ENCODE measurements around the gene ZNF582.

The ZNF582 gene

DNA sequence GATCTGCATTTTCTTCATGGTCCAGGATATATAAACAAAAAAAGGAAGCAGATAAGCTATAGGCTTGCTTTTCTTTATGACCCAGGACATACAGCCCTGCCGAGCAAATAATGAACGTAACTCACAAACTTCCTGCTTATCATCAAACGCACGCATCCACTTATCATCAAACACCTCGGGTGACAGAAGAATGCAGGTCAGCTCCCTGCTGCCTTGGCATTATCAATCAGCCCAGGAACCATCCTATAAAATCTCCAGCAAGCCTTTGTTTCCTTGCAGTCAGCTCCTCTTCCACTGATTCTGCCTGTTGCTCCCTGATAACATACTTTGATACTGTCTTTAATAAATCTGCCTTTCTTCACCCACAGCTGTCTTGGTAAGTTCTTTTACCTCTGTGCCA, 5.5 kb upstream of the ZNF582 start:
- DNase-seq: no peak
- peaks cover 23% of the 10 kb centered on the region for H3K9me3 ChIP-seq (ENCODE audit: control insufficient read depth, low read length)

DNA sequence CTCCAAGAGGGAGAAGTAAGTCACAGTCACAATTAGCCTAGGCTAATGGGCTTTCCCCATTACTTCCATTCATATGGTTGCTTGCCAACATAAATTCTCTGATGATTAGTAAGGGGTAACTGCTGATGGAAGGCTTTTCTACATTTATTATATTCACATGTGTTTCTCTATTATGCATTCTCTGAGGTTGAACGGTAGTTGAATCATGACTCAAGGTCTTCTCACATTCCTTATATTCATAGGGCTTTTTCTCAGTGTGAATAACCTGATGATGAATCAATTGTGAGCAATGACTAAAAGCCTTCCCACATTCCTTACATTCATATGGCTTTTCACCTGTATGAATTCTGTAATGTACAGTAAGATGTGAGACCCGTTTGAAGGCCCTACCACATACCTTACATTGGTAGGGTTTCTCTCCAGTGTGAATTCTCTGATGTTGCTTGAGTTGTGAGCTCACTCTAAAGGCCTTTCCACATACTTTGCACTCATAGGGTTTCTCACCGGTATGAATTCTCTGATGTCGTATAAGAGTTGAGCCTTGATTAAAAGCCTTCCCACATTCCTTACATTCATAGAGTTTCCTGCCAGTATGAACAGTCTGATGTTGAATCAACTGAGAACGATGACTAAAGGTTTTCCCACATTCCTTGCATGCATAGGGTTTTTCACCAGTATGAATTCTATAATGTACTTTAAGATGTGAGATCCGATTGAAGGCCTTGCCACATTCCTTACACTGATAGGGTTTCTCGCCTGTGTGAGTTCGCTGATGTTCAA, 9.3 kb downstream of the ZNF582 start:
- Histone ChIP-seq H3K9me3 (ENCODE audit: control insufficient read depth, low read length) (peaks cover 31% of the 10 kb centered on the region), H3K27me3 (replicated peaks; ENCODE audit: control insufficient read depth, insufficient read depth, low read length, poor library complexity, severe bottlenecking) (no peaks in the 10 kb centered on the region), H3K36me3 (ENCODE audit: control insufficient read depth, insufficient read depth, low read length) (peaks cover 13% of the 10 kb centered on the region), H3K4me3 (ENCODE audit: insufficient read depth, low read depth, low read length, poor library complexity, severe bottlenecking) (no peak overlapping the region), H3K4me1 (ENCODE audit: control insufficient read depth, insufficient read depth, low read length, poor library complexity, severe bottlenecking) (no peaks in the 10 kb centered on the region), H3K27ac (ENCODE audit: insufficient read depth, low read length, poor library complexity, severe bottlenecking) (no peak overlapping the region)
- no peak for DNase-seq

More for the DNA sequence above, 5.5 kb upstream of the ZNF582 start:
- no peak overlapping the region for H3K4me3 ChIP-seq (ENCODE audit: insufficient read depth, low read depth, low read length, poor library complexity, severe bottlenecking)
- no peak overlapping the region for H3K27ac ChIP-seq (ENCODE audit: insufficient read depth, low read length, poor library complexity, severe bottlenecking)
- H3K27me3 ChIP-seq (replicated peaks; ENCODE audit: control insufficient read depth, insufficient read depth, low read length, poor library complexity, severe bottlenecking): no peaks in the 10 kb centered on the region
- peaks cover 12% of the 10 kb centered on the region for H3K36me3 ChIP-seq (ENCODE audit: control insufficient read depth, insufficient read depth, low read length)
- no peaks in the 10 kb centered on the region for H3K4me1 ChIP-seq (ENCODE audit: control insufficient read depth, insufficient read depth, low read length, poor library complexity, severe bottlenecking)

DNA sequence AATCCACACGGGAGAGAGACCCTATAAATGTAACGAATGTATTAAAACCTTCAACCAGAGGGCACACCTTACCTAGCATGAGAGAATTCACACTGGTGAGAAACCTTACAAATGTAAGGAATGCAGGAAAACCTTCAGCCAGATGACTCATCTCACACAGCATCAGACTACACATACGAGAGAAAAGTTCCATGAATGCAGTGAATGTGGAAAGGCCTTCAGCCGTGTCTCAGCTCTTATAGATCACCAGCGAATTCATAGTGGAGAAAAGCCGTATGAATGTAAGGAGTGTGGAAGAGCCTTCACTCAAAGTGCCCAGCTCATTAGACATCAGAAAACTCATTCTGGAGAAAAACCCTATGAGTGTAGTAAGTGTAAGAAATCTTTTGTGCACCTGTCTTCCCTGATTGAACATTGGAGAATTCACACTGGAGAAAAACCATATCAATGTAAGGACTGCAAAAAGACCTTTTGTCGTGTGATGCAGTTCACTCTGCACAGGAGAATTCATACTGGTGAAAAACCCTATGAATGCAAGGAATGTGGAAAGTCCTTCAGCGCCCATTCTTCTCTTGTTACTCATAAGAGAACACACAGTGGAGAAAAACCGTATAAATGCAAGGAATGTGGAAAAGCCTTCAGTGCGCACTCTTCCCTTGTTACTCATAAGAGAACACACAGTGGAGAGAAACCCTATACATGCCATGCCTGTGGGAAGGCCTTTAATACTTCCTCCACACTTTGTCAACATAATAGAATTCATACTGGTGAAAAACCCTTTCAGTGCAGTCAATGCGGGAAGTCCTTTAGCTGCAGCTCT, 16.0 kb downstream of the ZNF582 start:
- Histone ChIP-seq H3K4me1 (ENCODE audit: control insufficient read depth, insufficient read depth, low read length, poor library complexity, severe bottlenecking) (no peaks in the 10 kb centered on the region), H3K9me3 (ENCODE audit: control insufficient read depth, low read length) (peaks cover 44% of the 10 kb centered on the region), H3K36me3 (ENCODE audit: control insufficient read depth, insufficient read depth, low read length) (peaks cover 39% of the 10 kb centered on the region), H3K27ac (ENCODE audit: insufficient read depth, low read length, poor library complexity, severe bottlenecking) (no peak overlapping the region), H3K27me3 (replicated peaks; ENCODE audit: control insufficient read depth, insufficient read depth, low read length, poor library complexity, severe bottlenecking) (no peaks in the 10 kb centered on the region), H3K4me3 (ENCODE audit: insufficient read depth, low read depth, low read length, poor library complexity, severe bottlenecking) (no peak overlapping the region)
- DNase-seq: no peak

DNA sequence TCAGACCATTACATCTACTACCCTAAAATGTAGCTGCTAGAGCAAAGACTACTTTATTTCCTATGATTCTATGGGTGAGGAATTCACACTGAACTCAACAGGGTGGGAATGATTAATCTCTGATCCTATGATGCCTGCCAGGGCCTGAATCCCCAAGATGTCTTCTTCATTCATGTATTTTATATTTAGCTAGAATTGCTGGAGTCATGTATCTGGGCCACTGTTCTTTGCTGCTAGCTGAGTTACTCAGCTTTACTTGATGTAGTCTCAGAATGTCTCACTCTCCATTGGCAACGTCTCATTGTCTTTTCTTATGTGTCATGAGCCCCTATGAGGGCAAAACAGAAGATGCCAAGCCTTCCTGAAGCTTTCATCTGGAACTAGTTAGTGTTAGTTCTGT, 21.1 kb downstream of the ZNF582 start:
- H3K27me3 ChIP-seq (replicated peaks; ENCODE audit: control insufficient read depth, insufficient read depth, low read length, poor library complexity, severe bottlenecking): no peaks in the 10 kb centered on the region
- no peak overlapping the region for H3K4me3 ChIP-seq (ENCODE audit: insufficient read depth, low read depth, low read length, poor library complexity, severe bottlenecking)
- H3K4me1 ChIP-seq (ENCODE audit: control insufficient read depth, insufficient read depth, low read length, poor library complexity, severe bottlenecking): no peaks in the 10 kb centered on the region
- peaks cover 41% of the 10 kb centered on the region for H3K36me3 ChIP-seq (ENCODE audit: control insufficient read depth, insufficient read depth, low read length)
- no peak for DNase-seq
- H3K27ac ChIP-seq (ENCODE audit: insufficient read depth, low read length, poor library complexity, severe bottlenecking): no peak overlapping the region
- H3K9me3 ChIP-seq (ENCODE audit: control insufficient read depth, low read length): peaks cover 21% of the 10 kb centered on the region

DNA sequence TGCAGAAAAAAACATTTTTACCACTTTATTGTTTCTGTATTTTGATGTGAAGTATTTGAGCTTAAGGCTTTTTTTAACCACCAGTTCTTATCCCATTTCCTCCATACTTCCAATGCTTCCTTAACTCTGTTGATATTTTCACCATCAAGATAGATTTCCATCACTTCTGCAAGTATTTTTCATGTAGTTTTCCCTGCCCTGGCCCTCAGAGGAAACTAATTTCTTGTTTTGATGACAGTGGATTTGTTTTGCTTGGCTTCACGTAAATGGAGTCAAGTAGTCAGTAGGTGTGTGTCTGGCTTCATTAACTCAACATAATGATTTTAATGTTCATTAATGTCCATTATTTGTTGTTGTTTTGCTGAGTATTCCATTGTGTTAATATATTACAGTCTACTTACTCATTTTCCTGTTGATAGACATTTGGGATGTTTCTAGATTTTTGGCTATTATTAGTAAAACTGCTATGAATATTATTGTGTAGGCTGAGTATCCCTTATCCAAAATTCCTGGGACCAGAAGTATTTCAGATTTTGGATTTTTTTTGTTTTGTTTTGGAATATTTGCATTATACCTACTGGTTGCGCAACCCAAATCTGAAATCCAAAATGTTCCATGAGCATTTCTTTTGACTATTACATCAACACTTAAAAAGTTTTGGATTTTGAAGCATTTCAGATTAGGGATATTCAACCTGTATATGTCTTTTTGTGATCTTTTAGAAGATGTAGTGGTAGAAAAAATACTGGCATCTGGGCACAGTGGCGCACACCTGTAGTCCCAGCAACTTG, 23.3 kb downstream of the ZNF582 start:
- Histone ChIP-seq H3K4me3 (ENCODE audit: insufficient read depth, low read depth, low read length, poor library complexity, severe bottlenecking) (no peak overlapping the region), H3K36me3 (ENCODE audit: control insufficient read depth, insufficient read depth, low read length) (peaks cover 24% of the 10 kb centered on the region), H3K9me3 (ENCODE audit: control insufficient read depth, low read length) (peaks cover 7% of the 10 kb centered on the region), H3K27me3 (replicated peaks; ENCODE audit: control insufficient read depth, insufficient read depth, low read length, poor library complexity, severe bottlenecking) (no peaks in the 10 kb centered on the region), H3K27ac (ENCODE audit: insufficient read depth, low read length, poor library complexity, severe bottlenecking) (no peak overlapping the region), H3K4me1 (ENCODE audit: control insufficient read depth, insufficient read depth, low read length, poor library complexity, severe bottlenecking) (no peaks in the 10 kb centered on the region)
- no peak for DNase-seq

DNA sequence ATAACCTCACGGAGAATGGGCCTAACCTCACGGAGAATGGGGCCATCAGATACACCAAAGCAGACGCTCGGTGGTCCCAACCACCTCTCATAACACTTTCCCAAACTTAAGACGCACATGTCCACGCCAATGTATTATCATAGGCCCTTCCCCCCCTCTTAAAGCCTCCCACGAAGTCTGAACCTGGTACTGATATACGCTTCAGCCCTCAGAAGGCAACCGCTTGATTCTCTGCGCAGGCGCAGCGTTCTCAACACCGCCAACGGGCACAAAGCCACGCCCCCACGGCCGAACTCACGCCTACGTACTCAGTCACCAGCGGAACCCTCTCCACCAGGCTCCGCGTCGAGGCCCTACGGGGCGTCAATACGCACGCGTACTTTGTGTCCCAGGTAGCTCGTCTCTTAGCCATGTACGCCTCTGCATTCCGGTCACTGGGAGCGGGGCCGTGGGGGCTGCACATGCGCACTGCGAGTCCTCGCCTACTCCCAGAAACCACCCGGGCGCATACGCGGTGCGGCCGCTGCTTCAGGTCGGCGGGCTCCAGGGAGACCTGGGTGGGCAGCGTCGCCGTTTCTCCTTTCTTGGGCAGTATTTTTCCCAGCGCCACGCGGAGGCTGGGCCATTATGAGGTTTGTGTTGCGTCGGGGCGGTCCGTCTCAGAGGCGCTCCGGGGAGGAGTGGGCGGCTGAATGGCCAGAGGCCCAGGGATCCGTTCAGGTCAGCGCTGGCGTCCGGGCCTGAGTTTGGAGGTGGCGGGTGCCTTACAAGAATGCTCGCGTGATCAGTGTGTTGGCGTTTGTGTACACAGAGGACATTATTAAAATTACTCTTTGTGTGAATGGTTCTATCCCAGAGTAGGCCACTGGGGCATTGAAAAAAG, 25.3 kb downstream of the ZNF582 start:
- H3K9me3 ChIP-seq (ENCODE audit: control insufficient read depth, low read length): no peaks in the 10 kb centered on the region
- peaks cover 6% of the 10 kb centered on the region for H3K36me3 ChIP-seq (ENCODE audit: control insufficient read depth, insufficient read depth, low read length)
- H3K4me3 ChIP-seq (ENCODE audit: insufficient read depth, low read depth, low read length, poor library complexity, severe bottlenecking): peak overlapping the region; percentile 72
- peak; percentile 20 to 60 (median 31) for DNase-seq
- no peaks in the 10 kb centered on the region for H3K4me1 ChIP-seq (ENCODE audit: control insufficient read depth, insufficient read depth, low read length, poor library complexity, severe bottlenecking)
- H3K27ac ChIP-seq (ENCODE audit: insufficient read depth, low read length, poor library complexity, severe bottlenecking): peak overlapping the region; percentile 21
- no peaks in the 10 kb centered on the region for H3K27me3 ChIP-seq (replicated peaks; ENCODE audit: control insufficient read depth, insufficient read depth, low read length, poor library complexity, severe bottlenecking)

DNA sequence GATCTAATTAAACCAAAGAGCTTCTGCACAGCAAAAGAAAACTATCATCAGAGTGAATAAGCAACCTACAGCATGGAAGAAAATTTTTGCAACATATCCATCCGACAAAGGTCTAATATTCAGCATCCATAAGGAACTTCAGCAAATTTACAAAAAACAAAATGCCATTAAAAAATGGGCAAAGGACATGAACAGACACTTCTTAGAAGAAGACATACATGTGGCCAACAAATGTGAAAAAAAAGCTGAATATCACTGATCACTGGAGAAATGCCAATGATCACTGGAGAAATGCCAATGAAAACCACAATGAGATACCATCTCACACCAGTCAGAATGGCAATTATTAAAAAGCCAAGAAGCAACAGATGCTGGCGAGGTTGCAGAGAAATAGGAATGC, 32.5 kb downstream of the ZNF582 start:
- Histone ChIP-seq H3K9me3 (ENCODE audit: control insufficient read depth, low read length) (no peaks in the 10 kb centered on the region), H3K27ac (ENCODE audit: insufficient read depth, low read length, poor library complexity, severe bottlenecking) (no peak overlapping the region), H3K27me3 (replicated peaks; ENCODE audit: control insufficient read depth, insufficient read depth, low read length, poor library complexity, severe bottlenecking) (no peaks in the 10 kb centered on the region), H3K4me1 (ENCODE audit: control insufficient read depth, insufficient read depth, low read length, poor library complexity, severe bottlenecking) (no peaks in the 10 kb centered on the region), H3K4me3 (ENCODE audit: insufficient read depth, low read depth, low read length, poor library complexity, severe bottlenecking) (no peak overlapping the region), H3K36me3 (ENCODE audit: control insufficient read depth, insufficient read depth, low read length) (no peaks in the 10 kb centered on the region)
- no peak for DNase-seq

DNA sequence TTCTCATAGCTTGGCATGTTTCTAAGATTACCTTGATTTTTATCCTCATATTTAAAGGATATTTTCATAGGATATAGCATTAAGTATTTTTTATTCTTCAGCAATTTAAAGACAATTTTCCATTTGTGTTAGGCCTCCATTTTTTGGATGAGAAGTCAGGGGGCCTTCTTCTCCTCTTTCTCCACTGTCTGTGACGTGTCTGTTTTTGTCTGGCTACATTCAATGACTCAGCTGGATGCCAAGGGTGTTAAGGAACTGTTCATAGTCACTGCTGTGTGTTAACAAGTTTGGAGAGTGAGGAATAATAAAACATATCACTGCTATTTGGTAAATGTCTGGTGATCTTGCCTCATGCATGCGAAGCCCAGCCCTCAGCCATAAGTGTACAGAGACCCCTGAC, 36.4 kb downstream of the ZNF582 start:
- DNase-seq: no peak
- H3K9me3 ChIP-seq (ENCODE audit: control insufficient read depth, low read length): no peaks in the 10 kb centered on the region
- H3K4me3 ChIP-seq (ENCODE audit: insufficient read depth, low read depth, low read length, poor library complexity, severe bottlenecking): no peak overlapping the region
- no peaks in the 10 kb centered on the region for H3K27me3 ChIP-seq (replicated peaks; ENCODE audit: control insufficient read depth, insufficient read depth, low read length, poor library complexity, severe bottlenecking)
- H3K27ac ChIP-seq (ENCODE audit: insufficient read depth, low read length, poor library complexity, severe bottlenecking): no peak overlapping the region
- no peaks in the 10 kb centered on the region for H3K4me1 ChIP-seq (ENCODE audit: control insufficient read depth, insufficient read depth, low read length, poor library complexity, severe bottlenecking)
- H3K36me3 ChIP-seq (ENCODE audit: control insufficient read depth, insufficient read depth, low read length): no peaks in the 10 kb centered on the region

DNA sequence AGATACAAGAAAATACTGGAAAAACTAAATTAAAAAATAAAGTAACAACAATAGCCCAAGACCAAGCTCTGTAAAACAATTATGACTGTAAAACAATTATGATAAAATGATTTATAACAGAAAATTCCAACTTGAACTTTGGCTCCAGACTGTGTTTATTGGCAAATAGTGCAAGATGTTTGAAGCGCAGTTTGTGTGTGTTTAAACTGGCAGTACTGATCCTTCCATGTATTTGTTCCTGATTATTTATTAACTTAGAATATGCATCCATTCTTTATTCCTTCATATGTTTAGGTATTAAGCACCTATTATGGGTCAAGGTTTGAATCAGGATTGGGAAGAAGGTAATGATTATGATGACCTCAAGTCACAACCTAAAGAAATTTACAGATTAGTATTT, 37.8 kb downstream of the ZNF582 start:
- Histone ChIP-seq H3K4me1 (ENCODE audit: control insufficient read depth, insufficient read depth, low read length, poor library complexity, severe bottlenecking) (no peaks in the 10 kb centered on the region), H3K36me3 (ENCODE audit: control insufficient read depth, insufficient read depth, low read length) (no peaks in the 10 kb centered on the region), H3K9me3 (ENCODE audit: control insufficient read depth, low read length) (no peaks in the 10 kb centered on the region), H3K27me3 (replicated peaks; ENCODE audit: control insufficient read depth, insufficient read depth, low read length, poor library complexity, severe bottlenecking) (no peaks in the 10 kb centered on the region), H3K4me3 (ENCODE audit: insufficient read depth, low read depth, low read length, poor library complexity, severe bottlenecking) (no peak overlapping the region), H3K27ac (ENCODE audit: insufficient read depth, low read length, poor library complexity, severe bottlenecking) (no peak overlapping the region)
- DNase-seq: no peak

Measured in effector memory CD4-positive, alpha-beta T cell (primary cell).